Placental epithelial cell (primary cell): ENCODE results near the gene EDN1. TPM values are rescaled to one million over a fixed set of nuclear protein-coding genes. Genes with fewer than 3 reads are reported as not detected.

Source experiments
- small RNA-seq: library from RNA; depleted of rRNA; stranded (forward); fragments of <200 nt; gene quantifications from one replicate; pipeline ENCODE3, GENCODE V24; 2012
- total RNA-seq: library from RNA; depleted of rRNA; stranded (reverse); fragments of >200 nt; gene quantifications from 2 replicates; pipeline ENCODE4 v1.2.3, GENCODE V29; 2012

Gene EDN1
- total RNA-seq = 45.1 and 91.0 TPM in 2 replicates

GRCh38 chr6:12289933-12290820 lies at the start of gene EDN1:
Gene EDN1, plus strand, starts transcription at chr6:12290361. Its CDS starts 269 bp downstream, at chr6:12290630.

Small RNA genes within 50 kb of the gene (small RNA-seq; reads per million reads assigned to genes)
- not detected for gene SUMO2P12
